ENCODE measurements around the gene TRO.

Gene TRO

GRCh38 chrX:54928876-54929275, 8.3 kb downstream of the TRO start:
- H3K4me3 ChIP-seq (ENCODE audit: low read length in 2 of 2): no peak overlapping the region
- no peaks in the 10 kb centered on the region for H3K4me1 ChIP-seq (ENCODE audit: control insufficient read depth, insufficient read depth, low read length)
- peaks cover 0 to 4% of the 10 kb centered on the region in 2 donors for H3K27me3 ChIP-seq (ENCODE audit: control insufficient read depth in 1 of 2, insufficient read depth in 2 of 2, low read length in 2 of 2)
- peaks cover 4 to 10% of the 10 kb centered on the region in 2 donors for H3K36me3 ChIP-seq (ENCODE audit: control insufficient read depth in 2 of 2, insufficient read depth in 2 of 2, low read length in 2 of 2)
- H3K9ac ChIP-seq (ENCODE audit: low read length in 2 of 2): no peak overlapping the region
- H3K27ac ChIP-seq (ENCODE audit: low read length): no peak overlapping the region
- H3K9me3 ChIP-seq (ENCODE audit: control insufficient read depth in 2 of 2, low read length in 2 of 2): peaks cover 0 to 3% of the 10 kb centered on the region in 2 donors

DNA sequence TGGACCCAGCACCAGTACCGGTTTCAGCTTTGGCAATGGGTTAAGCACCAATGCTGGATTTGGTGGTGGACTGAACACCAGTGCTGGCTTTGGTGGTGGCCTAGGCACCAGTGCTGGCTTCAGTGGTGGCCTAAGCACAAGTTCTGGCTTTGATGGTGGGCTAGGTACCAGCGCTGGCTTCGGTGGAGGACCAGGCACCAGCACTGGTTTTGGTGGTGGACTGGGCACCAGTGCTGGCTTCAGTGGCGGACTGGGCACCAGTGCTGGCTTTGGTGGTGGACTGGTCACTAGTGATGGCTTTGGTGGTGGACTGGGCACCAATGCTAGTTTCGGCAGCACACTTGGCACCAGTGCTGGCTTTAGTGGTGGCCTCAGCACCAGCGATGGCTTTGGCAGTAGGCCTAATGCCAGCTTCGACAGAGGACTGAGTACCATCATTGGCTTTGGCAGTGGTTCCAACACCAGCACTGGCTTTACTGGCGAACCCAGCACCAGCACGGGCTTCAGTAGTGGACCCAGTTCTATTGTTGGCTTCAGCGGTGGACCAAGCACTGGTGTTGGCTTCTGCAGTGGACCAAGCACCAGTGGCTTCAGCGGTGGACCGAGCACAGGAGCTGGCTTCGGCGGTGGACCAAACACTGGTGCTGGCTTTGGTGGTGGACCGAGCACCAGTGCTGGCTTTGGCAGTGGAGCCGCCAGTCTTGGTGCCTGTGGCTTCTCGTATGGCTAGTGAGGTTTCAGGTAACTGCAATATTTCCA, 9.8 kb downstream of the TRO start:
- H3K4me3 ChIP-seq (ENCODE audit: low read length in 2 of 2): no peak overlapping the region
- no peaks in the 10 kb centered on the region for H3K4me1 ChIP-seq (ENCODE audit: control insufficient read depth, insufficient read depth, low read length)

DNA sequence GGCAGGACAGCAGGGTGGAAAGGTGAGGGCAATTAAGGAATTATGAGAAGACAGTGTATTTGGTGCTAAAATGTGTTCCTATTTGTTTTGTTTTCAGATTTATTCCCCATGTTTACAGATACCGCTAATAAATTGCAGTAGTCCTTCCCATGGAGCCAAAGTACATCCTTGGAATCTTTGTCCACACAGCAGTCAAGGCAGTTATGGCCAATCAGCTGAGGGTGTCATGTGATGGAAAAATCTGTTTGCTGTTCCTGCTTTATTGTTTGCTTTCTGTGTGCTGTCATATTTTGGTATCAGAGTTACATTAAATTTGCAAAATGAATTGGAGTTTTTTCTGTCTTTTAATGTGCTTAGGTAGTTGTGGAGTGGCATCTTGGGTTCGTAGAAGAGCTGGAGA, 10.5 kb downstream of the TRO start:
- no peak overlapping the region for H3K27ac ChIP-seq (ENCODE audit: low read length)
- no peaks in the 10 kb centered on the region for H3K4me1 ChIP-seq (ENCODE audit: control insufficient read depth, insufficient read depth, low read length)
- peaks cover 4 to 7% of the 10 kb centered on the region in 2 donors for H3K36me3 ChIP-seq (ENCODE audit: control insufficient read depth in 2 of 2, insufficient read depth in 2 of 2, low read length in 2 of 2)
- H3K9ac ChIP-seq (ENCODE audit: low read length in 2 of 2): no peak overlapping the region
- no peak overlapping the region for H3K4me3 ChIP-seq (ENCODE audit: low read length in 2 of 2)
- peaks cover 0 to 3% of the 10 kb centered on the region in 2 donors for H3K9me3 ChIP-seq (ENCODE audit: control insufficient read depth in 2 of 2, low read length in 2 of 2)
- peaks cover 0 to 5% of the 10 kb centered on the region in 2 donors for H3K27me3 ChIP-seq (ENCODE audit: control insufficient read depth in 1 of 2, insufficient read depth in 2 of 2, low read length in 2 of 2)

More for the DNA sequence above, 9.8 kb downstream of the TRO start:
- Histone ChIP-seq H3K27me3 (ENCODE audit: control insufficient read depth in 1 of 2, insufficient read depth in 2 of 2, low read length in 2 of 2) (peaks cover 0 to 5% of the 10 kb centered on the region in 2 donors), H3K36me3 (ENCODE audit: control insufficient read depth in 2 of 2, insufficient read depth in 2 of 2, low read length in 2 of 2) (peaks cover 4 to 7% of the 10 kb centered on the region in 2 donors), H3K27ac (ENCODE audit: low read length) (no peak overlapping the region), H3K9me3 (ENCODE audit: control insufficient read depth in 2 of 2, low read length in 2 of 2) (peaks cover 0 to 3% of the 10 kb centered on the region in 2 donors), H3K9ac (ENCODE audit: low read length in 2 of 2) (no peak overlapping the region)

- Histone ChIP-seq H3K27me3 (ENCODE audit: control insufficient read depth in 1 of 2, insufficient read depth in 2 of 2, low read length in 2 of 2) (peaks cover 0 to 5% of the 10 kb centered on the region in 2 donors), H3K4me1 (ENCODE audit: control insufficient read depth, insufficient read depth, low read length) (no peaks in the 10 kb centered on the region), H3K4me3 (ENCODE audit: low read length in 2 of 2) (no peak overlapping the region), H3K9ac (ENCODE audit: low read length in 2 of 2) (no peak overlapping the region), H3K27ac (ENCODE audit: low read length) (no peak overlapping the region), H3K36me3 (ENCODE audit: control insufficient read depth in 2 of 2, insufficient read depth in 2 of 2, low read length in 2 of 2) (peaks cover 1 to 4% of the 10 kb centered on the region in 2 donors), H3K9me3 (ENCODE audit: control insufficient read depth in 2 of 2, low read length in 2 of 2) (no peaks in the 10 kb centered on the region)
Measured at GRCh38 chrX:54933150-54933826, 12.7 kb downstream of the TRO start.

DNA sequence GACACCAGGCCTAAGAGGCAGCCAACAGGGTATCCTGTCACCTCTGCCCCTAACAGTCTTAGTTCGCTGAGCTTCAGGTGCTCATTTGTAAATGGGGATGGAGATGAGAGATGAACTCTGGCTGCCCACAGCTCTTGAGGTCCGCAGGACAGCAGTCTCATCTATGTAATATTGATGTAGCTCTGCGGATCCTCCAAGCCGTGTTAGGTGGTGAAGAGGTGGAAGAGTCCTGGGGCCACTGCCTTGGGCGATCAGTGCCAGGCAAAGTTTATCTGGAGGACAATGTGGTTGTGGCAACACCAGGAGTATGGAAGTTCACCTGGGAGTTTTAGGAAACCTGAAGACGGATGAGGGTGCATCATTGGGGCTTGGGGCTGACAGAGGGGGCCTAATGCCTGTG, 13.4 kb downstream of the TRO start:
- Histone ChIP-seq H3K36me3 (ENCODE audit: control insufficient read depth in 2 of 2, insufficient read depth in 2 of 2, low read length in 2 of 2) (peaks cover 0 to under 1% of the 10 kb centered on the region in 2 donors), H3K27me3 (ENCODE audit: control insufficient read depth in 1 of 2, insufficient read depth in 2 of 2, low read length in 2 of 2) (peaks cover 0 to 5% of the 10 kb centered on the region in 2 donors), H3K27ac (ENCODE audit: low read length) (no peak overlapping the region), H3K9ac (ENCODE audit: low read length in 2 of 2) (no peak overlapping the region), H3K9me3 (ENCODE audit: control insufficient read depth in 2 of 2, low read length in 2 of 2) (no peaks in the 10 kb centered on the region), H3K4me1 (ENCODE audit: control insufficient read depth, insufficient read depth, low read length) (no peaks in the 10 kb centered on the region), H3K4me3 (ENCODE audit: low read length in 2 of 2) (no peak overlapping the region)

GRCh38 chrX:54934890-54935289, 14.3 kb downstream of the TRO start:
- no peaks in the 10 kb centered on the region for H3K36me3 ChIP-seq (ENCODE audit: control insufficient read depth in 2 of 2, insufficient read depth in 2 of 2, low read length in 2 of 2)
- no peak overlapping the region for H3K27ac ChIP-seq (ENCODE audit: low read length)
- no peak overlapping the region for H3K4me3 ChIP-seq (ENCODE audit: low read length in 2 of 2)
- H3K27me3 ChIP-seq (ENCODE audit: control insufficient read depth in 1 of 2, insufficient read depth in 2 of 2, low read length in 2 of 2): peaks cover 0 to 3% of the 10 kb centered on the region in 2 donors
- no peak overlapping the region for H3K9ac ChIP-seq (ENCODE audit: low read length in 2 of 2)
- H3K4me1 ChIP-seq (ENCODE audit: control insufficient read depth, insufficient read depth, low read length): no peaks in the 10 kb centered on the region
- no peaks in the 10 kb centered on the region for H3K9me3 ChIP-seq (ENCODE audit: control insufficient read depth in 2 of 2, low read length in 2 of 2)

GRCh38 chrX:54935306-54935705, 14.7 kb downstream of the TRO start:
- no peaks in the 10 kb centered on the region for H3K4me1 ChIP-seq (ENCODE audit: control insufficient read depth, insufficient read depth, low read length)
- no peak overlapping the region for H3K4me3 ChIP-seq (ENCODE audit: low read length in 2 of 2)
- no peaks in the 10 kb centered on the region for H3K9me3 ChIP-seq (ENCODE audit: control insufficient read depth in 2 of 2, low read length in 2 of 2)
- peaks cover 0 to 3% of the 10 kb centered on the region in 2 donors for H3K27me3 ChIP-seq (ENCODE audit: control insufficient read depth in 1 of 2, insufficient read depth in 2 of 2, low read length in 2 of 2)
- no peaks in the 10 kb centered on the region for H3K36me3 ChIP-seq (ENCODE audit: control insufficient read depth in 2 of 2, insufficient read depth in 2 of 2, low read length in 2 of 2)
- H3K27ac ChIP-seq (ENCODE audit: low read length): no peak overlapping the region
- H3K9ac ChIP-seq (ENCODE audit: low read length in 2 of 2): no peak overlapping the region

GRCh38 chrX:54937416-54937815, 16.8 kb downstream of the TRO start:
- Histone ChIP-seq H3K27me3 (ENCODE audit: control insufficient read depth in 1 of 2, insufficient read depth in 2 of 2, low read length in 2 of 2) (peaks cover 0 to 3% of the 10 kb centered on the region in 2 donors), H3K4me1 (ENCODE audit: control insufficient read depth, insufficient read depth, low read length) (no peaks in the 10 kb centered on the region), H3K9me3 (ENCODE audit: control insufficient read depth in 2 of 2, low read length in 2 of 2) (peaks cover 0 to 2% of the 10 kb centered on the region in 2 donors), H3K27ac (ENCODE audit: low read length) (no peak overlapping the region), H3K4me3 (ENCODE audit: low read length in 2 of 2) (no peak overlapping the region), H3K9ac (ENCODE audit: low read length in 2 of 2) (no peak overlapping the region), H3K36me3 (ENCODE audit: control insufficient read depth in 2 of 2, insufficient read depth in 2 of 2, low read length in 2 of 2) (no peaks in the 10 kb centered on the region)

- no peaks in the 10 kb centered on the region for H3K4me1 ChIP-seq (ENCODE audit: control insufficient read depth, insufficient read depth, low read length)
- H3K9me3 ChIP-seq (ENCODE audit: control insufficient read depth in 2 of 2, low read length in 2 of 2): peaks cover 0 to 2% of the 10 kb centered on the region in 2 donors
- H3K27me3 ChIP-seq (ENCODE audit: control insufficient read depth in 1 of 2, insufficient read depth in 2 of 2, low read length in 2 of 2): peaks cover 0 to 2% of the 10 kb centered on the region in 2 donors
- no peak overlapping the region for H3K27ac ChIP-seq (ENCODE audit: low read length)
- H3K4me3 ChIP-seq (ENCODE audit: low read length in 2 of 2): no peak overlapping the region
- no peaks in the 10 kb centered on the region for H3K36me3 ChIP-seq (ENCODE audit: control insufficient read depth in 2 of 2, insufficient read depth in 2 of 2, low read length in 2 of 2)
- H3K9ac ChIP-seq (ENCODE audit: low read length in 2 of 2): no peak overlapping the region
Measured at GRCh38 chrX:54944816-54945215, 24.2 kb downstream of the TRO start.

DNA sequence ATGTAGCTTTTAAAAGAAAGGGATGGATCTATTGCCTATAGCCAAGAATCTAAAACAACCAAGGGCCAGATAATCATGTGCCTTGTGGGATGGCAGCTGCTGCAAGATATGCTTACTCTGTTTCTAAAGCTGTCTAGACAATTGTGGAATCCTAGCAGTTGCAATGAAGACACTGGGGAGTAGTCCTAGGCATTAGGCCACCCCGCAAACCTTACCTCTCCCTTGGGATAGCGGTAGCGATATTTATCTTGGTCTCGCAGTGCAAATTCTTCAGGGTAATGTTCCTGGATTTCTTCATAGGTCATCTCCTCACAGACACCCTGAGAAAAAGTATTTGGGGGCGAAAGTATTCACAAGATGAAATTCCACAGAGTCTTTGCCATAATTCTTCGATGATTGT, 24.6 kb downstream of the TRO start:
- H3K4me3 ChIP-seq (ENCODE audit: low read length in 2 of 2): no peak overlapping the region
- no peaks in the 10 kb centered on the region for H3K4me1 ChIP-seq (ENCODE audit: control insufficient read depth, insufficient read depth, low read length)
- H3K27ac ChIP-seq (ENCODE audit: low read length): no peak overlapping the region
- no peaks in the 10 kb centered on the region for H3K36me3 ChIP-seq (ENCODE audit: control insufficient read depth in 2 of 2, insufficient read depth in 2 of 2, low read length in 2 of 2)
- H3K27me3 ChIP-seq (ENCODE audit: control insufficient read depth in 1 of 2, insufficient read depth in 2 of 2, low read length in 2 of 2): peaks cover 0 to 2% of the 10 kb centered on the region in 2 donors
- H3K9me3 ChIP-seq (ENCODE audit: control insufficient read depth in 2 of 2, low read length in 2 of 2): peaks cover 0 to 2% of the 10 kb centered on the region in 2 donors
- no peak overlapping the region for H3K9ac ChIP-seq (ENCODE audit: low read length in 2 of 2)
